CD14-positive monocyte (primary cell): ENCODE data around the gene MAML1. TPM values are rescaled to one million over a fixed set of nuclear protein-coding genes. Genes with fewer than 3 reads are reported as not detected.

Source experiments
- DNase-seq, 3 donors: peaks; one replicate each; pipeline ENCODE4 v3.0.0-alpha.2; 2011 to 2022
- H2AFZ ChIP-seq: 2 replicates; pipeline ENCODE4 v1.6.0; 2012; ENCODE audit warnings: mild to moderate bottlenecking, low read depth, low read length, inconsistent platforms; ENCODE audit not compliant: insufficient read depth, poor library complexity, severe bottlenecking
- H3K27ac ChIP-seq, 2 donors: 1 replicate in 1 of 2; 2 replicates in 1 of 2; pipeline ENCODE4 v1.5.1; 2012 to 2013; ENCODE audit warnings: low read length in 2 of 2, control low read depth in 1 of 2, inconsistent platforms in 1 of 2, low read depth in 1 of 2, mild to moderate bottlenecking in 1 of 2
- H3K27me3 ChIP-seq, 2 donors: one replicate each; pipeline versions ENCODE4 v1.6.0 to v1.6.1; 2011 to 2013; ENCODE audit warnings: low read length in 2 of 2; ENCODE audit not compliant: control insufficient read depth in 2 of 2, insufficient read depth in 2 of 2
- H3K36me3 ChIP-seq, 2 donors: replicated peaks in 1 of 2; 1 replicate in 1 of 2; 2 replicates in 1 of 2; pipeline versions ENCODE4 v1.5.1 to v1.6.1; 2012 to 2013; ENCODE audit warnings: low read length in 2 of 2, control low read depth in 1 of 2, inconsistent platforms in 1 of 2, mild to moderate bottlenecking in 1 of 2; ENCODE audit not compliant: insufficient read depth in 2 of 2, control insufficient read depth in 1 of 2
- H3K4me1 ChIP-seq, 2 donors: 1 replicate in 1 of 2; 2 replicates in 1 of 2; pipeline versions ENCODE4 v1.5.1 to v1.6.1; 2012 to 2013; ENCODE audit warnings: low read length in 2 of 2, control low read depth in 1 of 2, inconsistent platforms in 1 of 2, mild to moderate bottlenecking in 1 of 2, moderate library complexity in 1 of 2; ENCODE audit not compliant: insufficient read depth in 2 of 2, control insufficient read depth in 1 of 2
- H3K4me2 ChIP-seq: replicated peaks from 2 replicates; pipeline ENCODE3; 2012; ENCODE audit warnings: low read length, moderate library complexity, mild to moderate bottlenecking; ENCODE audit not compliant: poor library complexity, severe bottlenecking; ENCODE audit errors: extremely low read depth
- H3K4me3 ChIP-seq, 3 experiments: fragments of 200-600 bp in 1 of 3; sonication (generic) in 1 of 3; replicated peaks in 1 of 3; 1 replicate in 2 of 3; 2 replicates in 1 of 3; pipeline ENCODE4 v1.5.1; 2011 to 2013; ENCODE audit warnings: low read length in 3 of 3, mild to moderate bottlenecking in 3 of 3, control low read depth in 2 of 3, low read depth in 2 of 3, inconsistent platforms in 1 of 3, moderate library complexity in 1 of 3
- H3K79me2 ChIP-seq: 2 replicates; pipeline ENCODE4 v1.6.0; 2012; ENCODE audit warnings: mild to moderate bottlenecking, control low read depth, inconsistent platforms, low read length, moderate library complexity; ENCODE audit not compliant: insufficient read depth
- H3K9ac ChIP-seq: 2 replicates; pipeline ENCODE4 v1.6.0; 2017; ENCODE audit warnings: low read length, mild to moderate bottlenecking; ENCODE audit not compliant: insufficient read depth, poor library complexity, severe bottlenecking
- H3K9me3 ChIP-seq, 2 donors: replicated peaks in 1 of 2; 1 replicate in 1 of 2; 2 replicates in 1 of 2; pipeline versions ENCODE4 v1.5.1 to v1.6.1; 2012 to 2013; ENCODE audit warnings: low read length in 2 of 2, control low read depth in 1 of 2; ENCODE audit not compliant: control insufficient read depth in 1 of 2, insufficient read depth in 1 of 2
- H4K20me1 ChIP-seq: 2 replicates; pipeline ENCODE4 v1.6.0; 2012; ENCODE audit warnings: mild to moderate bottlenecking, low read length, control low read depth, moderate library complexity; ENCODE audit not compliant: insufficient read depth
- H3K27ac Mint-ChIP-seq, 7 donors: one replicate each; pipeline ENCODE4 v1.8.0; 2020; ENCODE audit warnings: mild to moderate bottlenecking in 7 of 7, mixed read lengths in 7 of 7, moderate library complexity in 6 of 7, inconsistent platforms in 2 of 7
- H3K27me3 Mint-ChIP-seq, 3 donors: one replicate each; pipeline ENCODE4 v1.8.0; 2021 to 2022; ENCODE audit warnings: low read depth in 3 of 3, mild to moderate bottlenecking in 3 of 3, mixed read lengths in 3 of 3, moderate library complexity in 3 of 3, inconsistent platforms in 1 of 3
- H3K36me3 Mint-ChIP-seq, 2 donors: one replicate each; pipeline ENCODE4 v1.8.0; 2020; ENCODE audit warnings: mixed read lengths in 2 of 2, inconsistent platforms in 1 of 2, mild to moderate bottlenecking in 1 of 2
- H3K4me1 Mint-ChIP-seq: one replicate; pipeline ENCODE4 v1.8.0; 2020; ENCODE audit warnings: mild to moderate bottlenecking, mixed read lengths
- H3K4me3 Mint-ChIP-seq, 2 donors: one replicate each; pipeline ENCODE4 v1.8.0; 2020; ENCODE audit warnings: mild to moderate bottlenecking in 2 of 2, mixed read lengths in 2 of 2, moderate library complexity in 1 of 2
- H3K9me3 Mint-ChIP-seq, 7 donors: one replicate each; pipeline ENCODE4 v1.8.0; 2020 to 2022; ENCODE audit warnings: mixed read lengths in 7 of 7, mild to moderate bottlenecking in 6 of 7, moderate library complexity in 6 of 7, inconsistent platforms in 2 of 7
- WGBS: methylation state at CpG from one replicate; pipeline ENCODE4 v1.1.5; 2013; ENCODE audit warnings: missing lambda C conversion rate; ENCODE audit not compliant: insufficient coverage; 5-methylcytosine and 5-hydroxymethylcytosine counted together
- intact Hi-C, 2 donors: fragments of 100-400 bp; cut with micrococcal nuclease; formaldehyde crosslinking; loops; one replicate each; pipeline versions ENCODE4 v1.15.0 to v1.15.1; 2023
- polyA plus RNA-seq, 3 donors: library from polyadenylated mRNA; depleted of rRNA in 1 of 3; unstranded in 2 of 3; stranded (reverse) in 1 of 3; fragments of 300-500 nt in 2 of 3; fragments of >200 nt in 1 of 3; fragmentation: Illumina TruSeq in 2 of 3; gene quantifications; 1 replicate in 2 of 3; 2 replicates in 1 of 3; pipeline ENCODE4 v1.2.3, GENCODE V29; 2012 to 2021
- TF ChIP-seq, protein P1 (sequence below): fragments of 200-600 bp; IDR thresholded peaks from one replicate; pipeline ENCODE4 v1.8.0; 2022; ENCODE audit warnings: antibody characterized with exemption, mild to moderate bottlenecking

The MAML1 gene
- polyA plus RNA-seq, 3 donors, result 2.2 to 11.0 (median 2.7) TPM

DNA sequence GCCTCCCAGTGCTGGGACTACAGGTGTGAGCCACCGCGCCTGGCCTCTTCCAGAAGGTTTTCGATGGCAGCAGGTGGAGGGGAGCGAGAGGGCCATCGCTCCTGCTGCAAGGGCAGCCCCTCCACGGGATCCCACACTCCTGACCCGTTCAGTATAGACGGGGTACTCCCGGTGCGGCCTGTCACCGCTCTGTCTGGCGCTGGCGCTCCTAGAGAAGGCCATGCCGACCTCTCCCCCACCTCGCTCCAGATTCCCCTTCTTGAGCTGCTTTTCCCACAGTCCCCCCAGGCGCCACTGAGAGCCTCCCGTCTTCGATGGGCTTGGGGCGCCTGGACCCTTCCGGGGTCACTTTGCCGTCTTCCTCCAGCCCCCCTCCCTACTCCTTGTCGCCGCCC is 83.8 kb downstream of the MAML1 start:
- no peaks in the 10 kb centered on the region for H3K27me3 ChIP-seq
- TF ChIP-seq, protein P1, sequence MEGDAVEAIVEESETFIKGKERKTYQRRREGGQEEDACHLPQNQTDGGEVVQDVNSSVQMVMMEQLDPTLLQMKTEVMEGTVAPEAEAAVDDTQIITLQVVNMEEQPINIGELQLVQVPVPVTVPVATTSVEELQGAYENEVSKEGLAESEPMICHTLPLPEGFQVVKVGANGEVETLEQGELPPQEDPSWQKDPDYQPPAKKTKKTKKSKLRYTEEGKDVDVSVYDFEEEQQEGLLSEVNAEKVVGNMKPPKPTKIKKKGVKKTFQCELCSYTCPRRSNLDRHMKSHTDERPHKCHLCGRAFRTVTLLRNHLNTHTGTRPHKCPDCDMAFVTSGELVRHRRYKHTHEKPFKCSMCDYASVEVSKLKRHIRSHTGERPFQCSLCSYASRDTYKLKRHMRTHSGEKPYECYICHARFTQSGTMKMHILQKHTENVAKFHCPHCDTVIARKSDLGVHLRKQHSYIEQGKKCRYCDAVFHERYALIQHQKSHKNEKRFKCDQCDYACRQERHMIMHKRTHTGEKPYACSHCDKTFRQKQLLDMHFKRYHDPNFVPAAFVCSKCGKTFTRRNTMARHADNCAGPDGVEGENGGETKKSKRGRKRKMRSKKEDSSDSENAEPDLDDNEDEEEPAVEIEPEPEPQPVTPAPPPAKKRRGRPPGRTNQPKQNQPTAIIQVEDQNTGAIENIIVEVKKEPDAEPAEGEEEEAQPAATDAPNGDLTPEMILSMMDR, result no peak
- H3K9me3 ChIP-seq, result no peaks in the 10 kb centered on the region
- peak overlapping the region; percentile 49 for H3K9ac ChIP-seq
- H2AFZ ChIP-seq, result peak overlapping the region; percentile 72
- Mint-ChIP-seq H3K9me3 (peaks cover 0 to 4% (median 0%) of the 10 kb centered on the region in 7 donors), H3K4me1 (peaks cover 33% of the 10 kb centered on the region), H3K27me3 (peaks cover 9 to 18% (median 16%) of the 10 kb centered on the region in 3 donors), H3K4me3 (peak overlapping the region; percentile 49 to 63), H3K36me3 (peaks cover 19 to 29% of the 10 kb centered on the region in 2 donors), H3K27ac (no peak overlapping the region)
- H3K79me2 ChIP-seq, result peaks cover 12% of the 10 kb centered on the region
- 79% methylated on average over 14 of the region's 23 CpGs for WGBS
- peaks cover 37 to 47% of the 10 kb centered on the region in 2 donors for H3K4me1 ChIP-seq
- peak overlapping the region in 1 of 3 experiments; percentile 63 for H3K4me3 ChIP-seq
- intact Hi-C loops, result no loop called here
- H4K20me1 ChIP-seq, result peaks cover 6% of the 10 kb centered on the region
- DNase-seq, result no peak
- H3K36me3 ChIP-seq, result peaks cover 0 to 9% of the 10 kb centered on the region in 2 donors
- no peak overlapping the region for H3K27ac ChIP-seq
- peak overlapping the region; percentile 72 for H3K4me2 ChIP-seq

DNA sequence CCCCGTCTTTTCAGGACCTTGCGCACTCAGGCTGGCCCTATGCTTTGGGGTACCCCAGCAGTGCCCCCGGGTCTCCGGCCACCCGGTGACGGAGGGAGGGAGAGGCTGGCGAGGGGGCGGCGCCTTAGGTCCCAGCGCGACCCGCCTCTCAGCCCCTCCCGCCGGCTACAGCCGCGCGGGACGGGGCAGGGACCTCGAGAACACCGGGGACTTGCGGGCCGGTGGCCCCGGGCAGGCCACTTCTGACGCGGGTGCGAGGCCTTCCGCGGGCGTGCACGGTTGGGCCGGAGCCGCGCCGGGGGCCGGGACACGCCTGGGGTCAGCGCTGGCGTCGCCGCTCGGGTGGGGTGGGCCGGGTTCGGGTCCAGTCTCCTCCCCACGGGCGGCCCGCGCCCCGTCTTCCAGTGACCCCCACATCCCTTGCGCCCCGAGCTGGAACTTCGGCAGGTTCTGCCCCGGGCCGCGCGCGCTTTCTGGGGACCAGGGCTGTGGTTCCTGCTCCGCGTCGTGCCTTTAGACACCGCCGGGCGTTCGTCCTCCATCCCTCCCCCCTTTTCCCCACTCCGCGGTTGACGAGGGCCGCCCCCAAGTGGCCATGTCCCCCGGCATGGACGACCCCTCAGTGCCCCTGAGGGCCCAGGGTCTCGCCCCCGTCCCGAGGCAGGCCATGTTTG is 84.3 kb downstream of the MAML1 start:
- Mint-ChIP-seq H3K27me3 (peaks cover 9 to 18% (median 16%) of the 10 kb centered on the region in 3 donors), H3K4me3 (peak overlapping the region; percentile 59 to 75), H3K4me1 (peaks cover 35% of the 10 kb centered on the region), H3K36me3 (peaks cover 19 to 29% of the 10 kb centered on the region in 2 donors), H3K27ac (peak overlapping the region in 1 of 7 donors; percentile 96), H3K9me3 (peaks cover 0 to 3% (median 0%) of the 10 kb centered on the region in 7 donors)
- TF ChIP-seq, protein P1, result no peak
- Histone ChIP-seq H3K36me3 (peaks cover 0 to 9% of the 10 kb centered on the region in 2 donors), H3K9me3 (no peaks in the 10 kb centered on the region), H4K20me1 (peaks cover 12% of the 10 kb centered on the region), H3K27ac (no peak overlapping the region), H3K27me3 (no peaks in the 10 kb centered on the region), H3K9ac (peak overlapping the region; percentile 49), H2AFZ (peak overlapping the region; percentile 72), H3K4me2 (peak overlapping the region; percentile 72), H3K79me2 (peaks cover 17% of the 10 kb centered on the region), H3K4me1 (peaks cover 40 to 47% of the 10 kb centered on the region in 2 donors), H3K4me3 (peak overlapping the region; percentile 13 to 63 (median 13))
- DNase-seq, result peak in 1 of 3 donors; percentile 37
- intact Hi-C loops, result no loop called here
- WGBS, result under 1% methylated on average over 63 of the region's 72 CpGs
